ENCODE measurements around the gene MASP2.

- TF ChIP-seq CTCF (IDR thresholded peaks at IDR 0.05; ENCODE audit: insufficient read depth, low read depth, low read length) (no peak), EZH2 (IDR thresholded peaks at IDR 0.05; ENCODE audit: insufficient read depth, low read length) (no peak)
Measured at GRCh38 chr1:10987840-10988417, 59.1 kb downstream of the MASP2 start.
